Measurements from ENCODE around the gene DGCR6.
A peak's percentile ranks its signal among the peaks of the same experiment; 100 is the strongest.
"Not testable (repeated sequence)": the region's sequence is repeated elsewhere in the genome, so short reads cannot be mapped to it uniquely, and the experiment has no call there.

DGCR6 gene

DNA sequence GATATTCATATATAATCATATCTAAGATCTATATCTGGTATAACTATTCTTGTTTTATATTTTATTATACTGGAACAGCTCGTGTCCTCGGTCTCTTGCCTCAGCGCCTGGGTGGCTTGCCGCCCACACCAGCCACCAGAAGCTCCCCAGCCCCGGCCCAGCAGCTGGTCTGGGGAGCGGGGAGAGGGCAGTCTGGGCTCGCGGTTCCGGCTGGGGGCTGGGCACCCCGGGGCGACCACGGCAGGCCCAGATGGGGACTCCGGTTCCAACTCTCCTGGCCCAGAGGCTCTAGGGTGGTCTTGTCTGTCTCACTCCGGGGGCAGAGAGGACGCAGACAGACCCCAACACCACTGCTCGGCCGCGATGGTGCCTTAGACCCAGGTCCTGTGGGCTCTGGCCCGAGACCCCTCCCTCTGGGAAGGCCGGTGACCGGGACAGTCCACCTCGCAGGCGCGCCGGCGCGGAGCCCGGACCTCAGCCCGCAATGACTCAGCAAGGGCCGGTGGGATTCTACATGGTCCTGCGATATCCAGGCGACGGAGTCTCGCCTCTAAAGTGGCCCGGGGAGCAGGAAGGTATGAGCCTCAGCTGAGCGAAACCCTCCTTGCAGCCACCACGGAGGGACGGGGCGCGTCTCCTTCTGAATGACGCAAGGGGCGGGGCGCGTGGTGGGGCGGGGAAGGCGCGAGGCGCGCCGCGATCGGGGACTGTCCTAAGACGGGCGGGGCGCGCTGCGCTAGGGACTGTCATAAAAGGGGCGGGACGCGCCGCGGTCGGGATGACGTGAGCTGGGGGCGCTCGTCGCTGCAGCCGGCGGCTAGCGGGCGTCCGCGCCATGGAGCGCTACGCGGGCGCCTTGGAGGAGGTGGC, at the start of gene DGCR6:
TSS of gene DGCR6 (plus strand) at position 781 of the 870 bp plus-strand sequence. CDS start at position 836, 55 bp downstream.
- DNase-seq (ENCODE audit: low read depth), result no peak

DNA sequence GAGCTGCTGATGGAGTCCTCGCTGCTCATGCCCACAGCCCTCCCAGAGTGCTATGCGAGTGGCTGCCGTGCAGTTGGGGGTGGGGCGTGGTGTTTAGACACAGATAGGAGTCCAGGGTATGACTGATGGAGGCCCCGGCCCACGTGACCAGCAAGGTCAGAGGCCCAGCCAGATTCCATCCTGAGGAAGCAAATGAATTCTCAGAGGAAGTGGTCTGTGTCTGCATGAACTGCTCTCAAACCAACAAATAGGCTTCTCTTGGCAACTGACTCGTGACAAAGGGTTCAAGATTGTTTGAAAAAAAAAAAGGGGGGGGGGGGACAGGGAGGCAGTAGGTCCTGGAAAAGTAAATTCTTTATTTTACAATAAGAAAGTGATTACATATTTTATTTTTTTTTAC, 46.8 kb upstream of the DGCR6 start:
- not testable (repeated sequence) for DNase-seq (ENCODE audit: low read depth)

DNA sequence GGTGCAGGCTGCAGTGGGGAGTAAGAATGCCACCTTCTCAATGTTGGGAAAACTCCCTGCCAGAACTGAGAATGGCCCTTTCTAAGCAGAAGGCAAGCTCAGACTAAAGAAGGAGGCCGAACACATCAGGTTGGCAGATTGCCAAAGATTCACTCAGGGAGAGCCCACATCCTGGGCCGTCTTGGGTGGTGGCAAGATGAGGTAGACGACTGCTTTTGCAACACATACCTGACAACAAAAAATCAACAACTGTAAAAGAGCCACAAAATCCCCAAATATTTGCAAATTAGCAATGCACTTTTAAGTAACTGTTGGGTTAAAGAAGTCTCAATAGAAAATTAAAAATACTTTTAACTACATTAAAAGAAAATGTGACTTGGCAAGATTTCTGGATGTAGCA, 24.9 kb upstream of the DGCR6 start:
- peak; percentile 38 for DNase-seq (ENCODE audit: low read depth)

DNA sequence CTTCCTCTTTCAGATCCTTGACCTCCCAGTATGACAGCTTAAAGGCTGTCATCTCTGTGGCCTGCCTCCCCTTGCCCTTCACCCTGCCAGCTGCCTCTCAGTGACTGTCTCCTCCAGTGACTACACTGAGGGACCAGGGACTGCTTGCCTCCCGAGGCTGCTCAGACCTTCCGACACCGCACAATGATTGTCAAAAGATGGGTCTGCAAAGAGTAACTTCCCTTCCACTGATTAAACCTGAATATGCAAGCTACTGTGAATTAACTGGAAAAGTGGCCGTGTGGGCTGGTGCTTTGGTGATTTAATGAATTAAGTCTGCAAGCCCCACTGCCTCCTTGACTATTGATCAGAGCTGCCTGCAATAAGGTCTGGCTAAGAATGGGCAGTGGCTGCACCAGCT, 21.7 kb upstream of the DGCR6 start:
- not testable (repeated sequence) for DNase-seq (ENCODE audit: low read depth)

DNA sequence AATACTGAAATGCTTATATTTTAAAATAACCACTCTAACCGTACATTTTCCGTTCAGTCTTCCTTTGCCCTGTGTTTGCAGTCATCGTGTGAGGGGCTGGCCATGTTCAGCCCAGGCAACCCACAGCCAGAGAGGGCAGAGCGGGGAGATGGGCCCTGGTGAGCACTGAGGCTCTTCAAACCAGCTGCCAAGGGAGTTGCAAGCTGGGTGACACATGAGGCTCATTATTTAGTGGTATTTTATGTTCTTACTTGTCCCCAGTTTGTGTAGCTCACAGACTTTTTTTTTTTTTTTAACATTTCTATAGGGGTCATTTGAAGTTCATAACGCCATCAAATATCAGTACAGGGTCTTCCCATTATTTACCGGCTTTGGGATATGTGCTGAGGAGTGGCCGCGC, 18.0 kb upstream of the DGCR6 start:
- no peak for DNase-seq (ENCODE audit: low read depth)

GRCh38 chr22:18890510-18891192, 15.5 kb upstream of the DGCR6 start:
- not testable (repeated sequence) for DNase-seq (ENCODE audit: low read depth)

GRCh38 chr22:18893775-18894174, 12.3 kb upstream of the DGCR6 start:
- DNase-seq (ENCODE audit: low read depth), result not testable (repeated sequence)

- not testable (repeated sequence) for DNase-seq (ENCODE audit: low read depth)
Measured at GRCh38 chr22:18896037-18896657, 10.0 kb upstream of the DGCR6 start.

GRCh38 chr22:18906410-18906745, 258 bp downstream of the DGCR6 start:
- not testable (repeated sequence) for DNase-seq (ENCODE audit: low read depth)

DNA sequence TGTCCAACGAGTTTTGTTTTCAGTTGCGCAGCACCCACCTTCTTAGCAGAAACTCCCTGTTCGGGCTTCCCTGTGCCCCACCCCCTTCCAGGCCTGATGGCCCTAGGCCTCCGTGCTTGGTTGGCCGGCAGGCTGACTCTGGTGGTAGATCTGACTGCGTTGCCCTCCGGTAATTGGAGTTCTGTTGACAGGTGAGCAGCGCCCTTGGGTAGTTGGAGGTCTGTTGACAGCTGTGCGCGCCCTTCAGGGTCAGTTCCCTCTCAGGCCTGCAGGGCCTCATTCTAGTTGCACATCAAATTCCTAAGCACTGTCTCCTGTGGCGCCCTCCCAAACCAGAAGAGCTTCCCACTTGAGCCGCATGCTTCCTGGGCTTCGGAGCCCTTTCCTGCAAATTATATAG, 776 bp downstream of the DGCR6 start:
- no peak for DNase-seq (ENCODE audit: low read depth)

DNA sequence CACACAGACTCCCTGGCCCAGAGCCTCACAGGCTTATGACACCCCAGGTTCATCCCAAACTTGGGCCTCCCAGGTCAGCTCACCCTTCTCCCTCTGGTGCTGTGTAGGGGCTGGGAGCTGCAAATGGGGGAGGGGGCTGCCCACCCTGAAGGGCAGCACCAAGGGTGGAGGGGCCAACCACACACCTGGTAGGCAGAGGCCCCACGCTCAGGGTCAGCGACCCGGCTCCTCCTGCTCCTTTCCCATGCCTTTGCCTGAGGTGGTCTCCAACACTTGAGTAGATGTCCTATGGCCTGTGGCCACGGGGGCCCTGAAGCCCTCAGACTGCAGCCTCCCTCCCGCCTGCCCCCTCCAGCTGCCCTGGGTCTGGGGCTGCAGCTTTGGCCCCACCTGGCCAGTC, 3.4 kb downstream of the DGCR6 start:
- DNase-seq (ENCODE audit: low read depth), result no peak

GRCh38 chr22:18911535-18911934, 5.4 kb downstream of the DGCR6 start:
- not testable (repeated sequence) for DNase-seq (ENCODE audit: low read depth)

GRCh38 chr22:18912264-18912946, 6.3 kb downstream of the DGCR6 start:
- not testable (repeated sequence) for DNase-seq (ENCODE audit: low read depth)

GRCh38 chr22:18914558-18914957, 8.4 kb downstream of the DGCR6 start:
- DNase-seq (ENCODE audit: low read depth), result not testable (repeated sequence)

DNA sequence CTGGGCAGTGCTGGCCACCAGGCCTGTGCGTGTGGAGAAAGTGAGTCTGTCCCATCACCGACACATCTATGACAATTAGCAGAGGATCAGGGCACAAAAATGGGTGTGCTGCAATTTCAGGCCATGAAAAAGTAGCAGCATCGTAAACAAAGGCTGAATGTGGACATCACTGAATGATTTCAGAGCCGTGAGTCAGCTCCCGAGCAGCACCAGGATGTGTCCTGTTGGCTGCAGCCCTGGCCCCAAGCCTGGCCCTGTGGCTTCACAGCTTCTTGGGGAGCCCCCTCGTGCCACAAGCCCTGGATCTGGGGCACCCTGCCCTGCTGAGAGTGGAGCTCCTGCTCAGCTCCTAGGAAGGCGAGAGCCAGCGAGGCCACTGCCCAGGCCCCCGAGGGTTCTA, 9.4 kb downstream of the DGCR6 start:
- DNase-seq (ENCODE audit: low read depth), result not testable (repeated sequence)

- DNase-seq (ENCODE audit: low read depth), result not testable (repeated sequence)
Measured at GRCh38 chr22:18917818-18918217, 11.7 kb downstream of the DGCR6 start.

- DNase-seq (ENCODE audit: low read depth), result not testable (repeated sequence)
Measured at GRCh38 chr22:18920257-18920902, 14.3 kb downstream of the DGCR6 start.

- DNase-seq (ENCODE audit: low read depth), result no peak
Measured at GRCh38 chr22:18925368-18926064, 19.4 kb downstream of the DGCR6 start.

DNA sequence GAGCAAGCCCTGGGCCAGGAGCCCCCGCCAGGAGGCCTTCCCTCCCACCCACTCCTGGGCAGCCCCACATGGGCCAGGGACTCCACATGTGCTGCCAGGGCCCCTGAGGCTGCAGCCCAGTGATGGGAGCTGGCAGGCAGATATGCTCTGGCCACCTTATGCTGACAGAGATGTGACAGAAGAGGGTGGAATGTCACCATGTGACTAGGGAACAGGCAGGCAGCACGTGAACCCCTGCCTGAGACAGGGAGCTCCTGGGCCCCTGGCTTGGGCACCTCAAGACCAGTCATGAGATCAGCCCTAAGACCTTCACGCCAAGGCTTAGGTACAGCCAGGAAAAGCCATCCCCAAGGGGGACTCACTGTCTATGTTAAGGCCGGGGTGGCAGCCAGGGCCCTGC, 20.9 kb downstream of the DGCR6 start:
- no peak for DNase-seq (ENCODE audit: low read depth)

- DNase-seq (ENCODE audit: low read depth), result no peak
Measured at GRCh38 chr22:18927573-18927972, 21.5 kb downstream of the DGCR6 start.

GRCh38 chr22:18929459-18929858, 23.3 kb downstream of the DGCR6 start:
- no peak for DNase-seq (ENCODE audit: low read depth)
